ENCODE measurements around the gene TSR1.

- TF ChIP-seq, protein P1, sequence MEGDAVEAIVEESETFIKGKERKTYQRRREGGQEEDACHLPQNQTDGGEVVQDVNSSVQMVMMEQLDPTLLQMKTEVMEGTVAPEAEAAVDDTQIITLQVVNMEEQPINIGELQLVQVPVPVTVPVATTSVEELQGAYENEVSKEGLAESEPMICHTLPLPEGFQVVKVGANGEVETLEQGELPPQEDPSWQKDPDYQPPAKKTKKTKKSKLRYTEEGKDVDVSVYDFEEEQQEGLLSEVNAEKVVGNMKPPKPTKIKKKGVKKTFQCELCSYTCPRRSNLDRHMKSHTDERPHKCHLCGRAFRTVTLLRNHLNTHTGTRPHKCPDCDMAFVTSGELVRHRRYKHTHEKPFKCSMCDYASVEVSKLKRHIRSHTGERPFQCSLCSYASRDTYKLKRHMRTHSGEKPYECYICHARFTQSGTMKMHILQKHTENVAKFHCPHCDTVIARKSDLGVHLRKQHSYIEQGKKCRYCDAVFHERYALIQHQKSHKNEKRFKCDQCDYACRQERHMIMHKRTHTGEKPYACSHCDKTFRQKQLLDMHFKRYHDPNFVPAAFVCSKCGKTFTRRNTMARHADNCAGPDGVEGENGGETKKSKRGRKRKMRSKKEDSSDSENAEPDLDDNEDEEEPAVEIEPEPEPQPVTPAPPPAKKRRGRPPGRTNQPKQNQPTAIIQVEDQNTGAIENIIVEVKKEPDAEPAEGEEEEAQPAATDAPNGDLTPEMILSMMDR (IDR thresholded peaks at IDR 0.05 in 8 of 11, conservative IDR thresholded peaks at IDR 0.05 in 3 of 11): no peak
- TF ChIP-seq POLR2AphosphoS5 (IDR thresholded peaks at IDR 0.05) (no peak), POLR2A (IDR thresholded peaks at IDR 0.05) (no peak)
Observed at GRCh38 chr17:2368359-2368758, 32.1 kb upstream of the TSR1 start.

All from spleen (tissue), 7 donors.